VCaP (cell line): Measurements from ENCODE around the gene DCBLD1.
A peak's percentile ranks its signal among the peaks of the same experiment; 100 is the strongest.

ENCODE experiments used
- H3K27ac ChIP-seq: fragments of 450-650 bp; 2 replicates; pipeline ENCODE4 v1.5.1; 2017
- TF ChIP-seq, protein P1 (sequence below): fragments of 450-650 bp; conservative IDR thresholded peaks from 2 replicates; pipeline ENCODE4 v1.5.1; 2017; ENCODE audit warnings: mild to moderate bottlenecking, moderate library complexity

Gene DCBLD1

DNA sequence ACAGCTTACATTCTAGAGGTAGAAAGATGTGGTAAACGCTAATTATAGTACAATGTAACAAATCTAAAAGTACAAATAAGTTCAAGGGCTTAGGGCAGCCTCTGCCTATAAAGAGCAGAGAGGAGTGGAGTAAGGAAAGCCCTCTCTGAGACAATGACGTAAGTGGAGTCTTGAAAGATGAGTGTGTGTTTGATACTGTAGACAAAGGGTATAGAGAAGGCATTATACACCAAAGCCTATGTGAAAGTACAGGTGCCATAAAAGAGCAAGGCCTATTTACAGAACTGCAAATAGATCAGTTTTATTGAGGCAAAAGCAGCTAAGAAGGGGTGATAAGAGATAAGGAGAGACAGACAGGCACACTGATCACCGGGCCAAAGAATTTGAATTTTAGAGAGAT lies 108.9 kb downstream of the DCBLD1 start:
- TF ChIP-seq, protein P1, sequence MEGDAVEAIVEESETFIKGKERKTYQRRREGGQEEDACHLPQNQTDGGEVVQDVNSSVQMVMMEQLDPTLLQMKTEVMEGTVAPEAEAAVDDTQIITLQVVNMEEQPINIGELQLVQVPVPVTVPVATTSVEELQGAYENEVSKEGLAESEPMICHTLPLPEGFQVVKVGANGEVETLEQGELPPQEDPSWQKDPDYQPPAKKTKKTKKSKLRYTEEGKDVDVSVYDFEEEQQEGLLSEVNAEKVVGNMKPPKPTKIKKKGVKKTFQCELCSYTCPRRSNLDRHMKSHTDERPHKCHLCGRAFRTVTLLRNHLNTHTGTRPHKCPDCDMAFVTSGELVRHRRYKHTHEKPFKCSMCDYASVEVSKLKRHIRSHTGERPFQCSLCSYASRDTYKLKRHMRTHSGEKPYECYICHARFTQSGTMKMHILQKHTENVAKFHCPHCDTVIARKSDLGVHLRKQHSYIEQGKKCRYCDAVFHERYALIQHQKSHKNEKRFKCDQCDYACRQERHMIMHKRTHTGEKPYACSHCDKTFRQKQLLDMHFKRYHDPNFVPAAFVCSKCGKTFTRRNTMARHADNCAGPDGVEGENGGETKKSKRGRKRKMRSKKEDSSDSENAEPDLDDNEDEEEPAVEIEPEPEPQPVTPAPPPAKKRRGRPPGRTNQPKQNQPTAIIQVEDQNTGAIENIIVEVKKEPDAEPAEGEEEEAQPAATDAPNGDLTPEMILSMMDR = no peak

GRCh38 chr6:117592983-117593759 lies 110.7 kb downstream of the DCBLD1 start:
- TF ChIP-seq, protein P1 = no peak
- H3K27ac ChIP-seq = no peak overlapping the region

More for the DNA sequence above, 108.9 kb downstream of the DCBLD1 start:
- H3K27ac ChIP-seq = peak overlapping the region; percentile 45

DNA sequence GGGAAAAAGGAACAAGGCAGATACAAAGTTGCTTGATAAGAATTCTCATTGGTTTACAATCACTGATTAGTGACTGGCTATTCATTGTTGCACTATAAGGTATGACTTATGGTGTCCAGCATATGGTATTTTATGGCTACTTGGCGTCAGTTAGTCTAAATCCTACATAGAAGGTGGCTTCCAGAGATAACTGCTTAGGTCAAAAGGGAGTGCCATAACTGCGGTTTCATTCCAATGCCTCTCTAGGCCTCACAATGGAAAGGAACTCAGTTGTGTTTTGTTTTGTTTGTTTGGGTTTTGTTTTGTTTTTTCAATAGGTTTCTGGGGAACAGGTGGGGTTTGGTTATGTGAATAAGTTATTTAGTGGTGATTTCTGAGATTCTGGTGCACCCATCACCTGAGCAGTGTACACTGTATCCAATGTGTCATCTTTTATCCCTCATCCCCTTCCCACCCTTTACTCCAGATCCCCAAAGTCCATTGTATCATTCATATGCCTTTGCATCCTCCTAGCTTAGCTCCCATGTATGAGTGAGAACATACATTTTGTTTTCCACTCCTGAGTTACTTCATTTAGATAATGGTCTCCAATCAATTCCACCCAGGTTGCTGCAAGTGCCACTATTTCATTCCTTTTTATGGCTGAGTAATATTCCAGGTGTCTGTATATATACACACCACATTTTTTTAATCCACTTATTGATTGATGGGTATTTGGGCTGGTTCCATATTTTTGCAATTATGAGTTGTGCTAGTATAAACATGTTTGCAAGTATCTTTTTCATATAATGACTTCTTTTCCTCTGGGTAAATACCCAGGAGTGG lies 112.8 kb downstream of the DCBLD1 start:
- TF ChIP-seq, protein P1 = no peak
- H3K27ac ChIP-seq = no peak overlapping the region

DNA sequence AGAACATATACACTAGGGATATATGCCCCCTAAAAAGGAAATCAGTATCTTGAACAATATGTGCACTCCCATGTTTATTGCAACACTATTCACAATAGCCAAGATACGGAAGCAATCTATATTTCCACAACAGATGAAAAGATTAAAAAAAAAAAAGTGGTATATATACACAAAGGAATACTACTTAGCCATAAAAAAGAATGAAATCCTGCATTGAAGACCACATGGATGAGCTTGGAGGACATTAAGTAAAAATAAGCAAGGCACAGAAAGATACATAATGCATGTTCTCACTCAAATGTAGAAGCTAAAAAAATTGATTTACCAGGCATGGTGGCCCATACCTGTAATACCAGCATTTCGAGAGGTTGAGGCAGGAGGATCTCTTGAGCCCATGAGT lies 115.3 kb downstream of the DCBLD1 start:
- TF ChIP-seq, protein P1 = no peak

More for the DNA sequence above, 115.3 kb downstream of the DCBLD1 start:
- H3K27ac ChIP-seq = no peak overlapping the region
